Liver (tissue), 9 donors: ENCODE results near the gene BLM. TPM values are rescaled to one million over a fixed set of nuclear protein-coding genes. Genes with fewer than 3 reads are reported as not detected.

Source experiments
- DNase-seq: peaks from one replicate; pipeline ENCODE4 v3.0.0-alpha.2; 2017; ENCODE audit warnings: low spot score
- H3K27ac ChIP-seq, 2 donors: one replicate each; pipeline ENCODE4 v1.7.0; 2013; ENCODE audit warnings: inconsistent platforms in 2 of 2, low read length in 2 of 2, control low read depth in 1 of 2, low read depth in 1 of 2, mild to moderate bottlenecking in 1 of 2
- H3K27me3 ChIP-seq, 4 donors: one replicate each; pipeline versions ENCODE4 v1.6.1 to v1.7.0; 2013; ENCODE audit warnings: low read length in 3 of 4, inconsistent platforms in 1 of 4, mild to moderate bottlenecking in 1 of 4, moderate library complexity in 1 of 4; ENCODE audit not compliant: control insufficient read depth in 4 of 4, insufficient read depth in 4 of 4
- H3K36me3 ChIP-seq, 4 donors: one replicate each; pipeline versions ENCODE4 v1.6.1 to v1.7.0; 2013; ENCODE audit warnings: low read length in 3 of 4, mild to moderate bottlenecking in 3 of 4, low read depth in 1 of 4, moderate library complexity in 1 of 4; ENCODE audit not compliant: control insufficient read depth in 4 of 4, insufficient read depth in 3 of 4
- H3K4me1 ChIP-seq, 4 donors: one replicate each; pipeline versions ENCODE4 v1.6.1 to v1.7.0; 2013; ENCODE audit warnings: low read length in 3 of 4, mild to moderate bottlenecking in 3 of 4, moderate library complexity in 1 of 4; ENCODE audit not compliant: control insufficient read depth in 4 of 4, insufficient read depth in 4 of 4
- H3K4me3 ChIP-seq, 3 donors: one replicate each; pipeline versions ENCODE4 v1.6.1 to v1.7.0; 2013; ENCODE audit warnings: low read length in 3 of 3, control low read depth in 1 of 3, low read depth in 1 of 3, mild to moderate bottlenecking in 1 of 3
- H3K9ac ChIP-seq, 2 donors: one replicate each; pipeline ENCODE4 v1.7.0; 2013; ENCODE audit warnings: low read length in 2 of 2, mild to moderate bottlenecking in 2 of 2, moderate library complexity in 2 of 2, control low read depth in 1 of 2, low read depth in 1 of 2
- H3K9me3 ChIP-seq, 4 donors: one replicate each; pipeline versions ENCODE4 v1.6.1 to v1.7.0; 2013; ENCODE audit warnings: low read length in 3 of 4; ENCODE audit not compliant: control insufficient read depth in 4 of 4
- ATF3 ChIP-seq: IDR thresholded peaks from 2 replicates; pipeline ENCODE4 v1.6.1; 2016; ENCODE audit warnings: antibody characterized with exemption
- CTCF ChIP-seq: fragments of 150-350 bp; IDR thresholded peaks from 2 replicates; pipeline ENCODE4 v1.5.1; 2017; ENCODE audit warnings: improper control_type of control experiment, low read depth, low read length; ENCODE audit not compliant: missing input control
- EGR1 ChIP-seq, 2 donors: IDR thresholded peaks; 2 replicates each; pipeline ENCODE4 v1.6.1; 2016 to 2018; ENCODE audit warnings: antibody characterized with exemption in 2 of 2, low read depth in 2 of 2
- FOXA1 ChIP-seq: IDR thresholded peaks from 2 replicates; pipeline ENCODE4 v1.6.1; 2016; ENCODE audit warnings: antibody characterized with exemption
- FOXA2 ChIP-seq: IDR thresholded peaks from 2 replicates; pipeline ENCODE4 v1.6.1; 2016; ENCODE audit warnings: antibody characterized with exemption
- GABPA ChIP-seq, 2 donors: IDR thresholded peaks in 1 of 2; conservative IDR thresholded peaks in 1 of 2; 2 replicates each; pipeline ENCODE4 v1.6.1; 2016; ENCODE audit warnings: antibody characterized with exemption in 2 of 2, mild to moderate bottlenecking in 1 of 2, moderate library complexity in 1 of 2
- HNF4A ChIP-seq, 2 donors: conservative IDR thresholded peaks; 2 replicates each; pipeline ENCODE4 v1.6.1; 2016; ENCODE audit warnings: antibody characterized with exemption in 2 of 2, mild to moderate bottlenecking in 2 of 2
- HNF4G ChIP-seq: IDR thresholded peaks from 2 replicates; pipeline ENCODE4 v1.6.1; 2016; ENCODE audit warnings: antibody characterized with exemption
- JUND ChIP-seq, 2 donors: IDR thresholded peaks; 2 replicates each; pipeline ENCODE4 v1.6.1; 2016; ENCODE audit warnings: antibody characterized with exemption in 2 of 2
- MAX ChIP-seq: IDR thresholded peaks from 2 replicates; pipeline ENCODE4 v1.6.1; 2016; ENCODE audit warnings: antibody characterized with exemption
- NR2F2 ChIP-seq: IDR thresholded peaks from 2 replicates; pipeline ENCODE4 v1.6.1; 2016; ENCODE audit warnings: antibody characterized with exemption
- RAD21 ChIP-seq, 2 donors: IDR thresholded peaks; 2 replicates each; pipeline ENCODE4 v1.6.1; 2016; ENCODE audit warnings: antibody characterized with exemption in 2 of 2, mild to moderate bottlenecking in 2 of 2
- REST ChIP-seq: IDR thresholded peaks from 2 replicates; pipeline ENCODE4 v1.6.1; 2016; ENCODE audit warnings: antibody characterized with exemption, mild to moderate bottlenecking
- RXRA ChIP-seq, 2 donors: IDR thresholded peaks; 2 replicates each; pipeline ENCODE4 v1.6.1; 2017 to 2018; ENCODE audit warnings: antibody characterized with exemption in 2 of 2, mild to moderate bottlenecking in 1 of 2
- SP1 ChIP-seq: IDR thresholded peaks from 2 replicates; pipeline ENCODE4 v1.6.1; 2018; ENCODE audit warnings: antibody characterized with exemption, mild to moderate bottlenecking
- TAF1 ChIP-seq: conservative IDR thresholded peaks from 2 replicates; pipeline ENCODE4 v1.6.1; 2016; ENCODE audit warnings: antibody characterized with exemption, mild to moderate bottlenecking
- YY1 ChIP-seq: IDR thresholded peaks from 2 replicates; pipeline ENCODE4 v1.6.1; 2016; ENCODE audit warnings: antibody characterized with exemption, mild to moderate bottlenecking
- ZBTB33 ChIP-seq: IDR thresholded peaks from 2 replicates; pipeline ENCODE4 v1.6.1; 2016; ENCODE audit warnings: antibody characterized with exemption
- WGBS: extraction: QIAGEN DNeasy Blood & Tissue Kit; methylation state at CpG from one replicate; pipeline ENCODE4 v1.1.7; 2013; 5-methylcytosine and 5-hydroxymethylcytosine counted together
- polyA plus RNA-seq, 2 donors: library from polyadenylated mRNA; stranded (reverse) in 1 of 2; unstranded in 1 of 2; fragments of 200-250 nt in 1 of 2; fragments of >200 nt in 1 of 2; fragmentation: Nextera tagmentation in 1 of 2; extraction: Ambion mirVana in 1 of 2; gene quantifications; one replicate each; pipeline versions ENCODE4 v1.2.1 to v1.2.3, GENCODE V29; 2013 to 2015
- total RNA-seq, 2 donors: library from RNA; depleted of rRNA; stranded (reverse); fragments of >200 nt; gene quantifications; one replicate each; pipeline ENCODE4 v1.2.3, GENCODE V29; 2014
- donor health status: healthy.
- donor health status: healthy.
- donor health status: healthy.
- donor health status: healthy.
- donor health status: healthy.

BLM gene
- total and polyA plus RNA-seq, 4 donors, result 0.33 to 15.1 (median 0.41) TPM

GRCh38 chr15:90765531-90765930 lies 48.4 kb downstream of the BLM start (continued):
- TF ChIP-seq HNF4G (no peak), MAX (no peak)

- H3K4me1 ChIP-seq, result peaks cover 0 to 4% (median 0%) of the 10 kb centered on the region in 4 donors
- H3K4me3 ChIP-seq, result no peak overlapping the region
- WGBS, result over 99% methylated on average over 3 of the region's 3 CpGs
- no peaks in the 10 kb centered on the region for H3K27me3 ChIP-seq
- no peak overlapping the region for H3K9ac ChIP-seq
- no peak for DNase-seq
- H3K36me3 ChIP-seq, result no peaks in the 10 kb centered on the region
- no peaks in the 10 kb centered on the region for H3K9me3 ChIP-seq
- no peak overlapping the region for H3K27ac ChIP-seq
- no peak for TF ChIP-seq NR2F2
- no peak for TF ChIP-seq TAF1
- TF ChIP-seq SP1, result no peak
- no peak for TF ChIP-seq HNF4A (conservative IDR thresholded peaks at IDR 0.05)
- no peak for TF ChIP-seq MAX
- TF ChIP-seq RAD21 (IDR thresholded peaks at IDR 0.05), result no peak
- TF ChIP-seq ATF3, result no peak
- no peak for TF ChIP-seq RXRA (IDR thresholded peaks at IDR 0.05)
- TF ChIP-seq FOXA1, result no peak
- TF ChIP-seq JUND (IDR thresholded peaks at IDR 0.05), result no peak
- no peak for TF ChIP-seq ZBTB33
- TF ChIP-seq EGR1 (IDR thresholded peaks at IDR 0.05; ENCODE audit: low read depth in 2 of 2), result no peak
- TF ChIP-seq YY1, result no peak
- no peak for TF ChIP-seq FOXA2
- no peak for TF ChIP-seq HNF4G
Measured at GRCh38 chr15:90765966-90766365, 48.8 kb downstream of the BLM start.

GRCh38 chr15:90769375-90769774 lies 52.2 kb downstream of the BLM start:
- H3K4me1 ChIP-seq, result no peaks in the 10 kb centered on the region
- no peak overlapping the region for H3K27ac ChIP-seq
- H3K9me3 ChIP-seq, result no peaks in the 10 kb centered on the region
- no peak for TF ChIP-seq ZBTB33
- no peak for TF ChIP-seq SP1
- TF ChIP-seq HNF4G, result no peak
- no peak for TF ChIP-seq FOXA1
- no peak for TF ChIP-seq GABPA (IDR thresholded peaks at IDR 0.05 in 1 of 2, conservative IDR thresholded peaks at IDR 0.05 in 1 of 2)
- TF ChIP-seq REST, result no peak
- no peak for TF ChIP-seq CTCF
- no peak for TF ChIP-seq RXRA (IDR thresholded peaks at IDR 0.05)
- TF ChIP-seq HNF4A (conservative IDR thresholded peaks at IDR 0.05), result no peak
- no peak for TF ChIP-seq NR2F2
- no peak for TF ChIP-seq JUND (IDR thresholded peaks at IDR 0.05)
- no peak for TF ChIP-seq TAF1
- TF ChIP-seq EGR1 (IDR thresholded peaks at IDR 0.05; ENCODE audit: low read depth in 2 of 2), result no peak
- no peak for TF ChIP-seq RAD21 (IDR thresholded peaks at IDR 0.05)
- TF ChIP-seq YY1, result no peak
- no peak for TF ChIP-seq MAX
- no peak for TF ChIP-seq FOXA2
- WGBS, result 93% methylated on average over 10 of the region's 10 CpGs
- no peak for DNase-seq
- H3K27me3 ChIP-seq, result no peaks in the 10 kb centered on the region
- H3K4me3 ChIP-seq, result no peak overlapping the region
- H3K9ac ChIP-seq, result no peak overlapping the region
- H3K36me3 ChIP-seq, result no peaks in the 10 kb centered on the region
